Measurements from ENCODE around the gene ATP10A.

DNA sequence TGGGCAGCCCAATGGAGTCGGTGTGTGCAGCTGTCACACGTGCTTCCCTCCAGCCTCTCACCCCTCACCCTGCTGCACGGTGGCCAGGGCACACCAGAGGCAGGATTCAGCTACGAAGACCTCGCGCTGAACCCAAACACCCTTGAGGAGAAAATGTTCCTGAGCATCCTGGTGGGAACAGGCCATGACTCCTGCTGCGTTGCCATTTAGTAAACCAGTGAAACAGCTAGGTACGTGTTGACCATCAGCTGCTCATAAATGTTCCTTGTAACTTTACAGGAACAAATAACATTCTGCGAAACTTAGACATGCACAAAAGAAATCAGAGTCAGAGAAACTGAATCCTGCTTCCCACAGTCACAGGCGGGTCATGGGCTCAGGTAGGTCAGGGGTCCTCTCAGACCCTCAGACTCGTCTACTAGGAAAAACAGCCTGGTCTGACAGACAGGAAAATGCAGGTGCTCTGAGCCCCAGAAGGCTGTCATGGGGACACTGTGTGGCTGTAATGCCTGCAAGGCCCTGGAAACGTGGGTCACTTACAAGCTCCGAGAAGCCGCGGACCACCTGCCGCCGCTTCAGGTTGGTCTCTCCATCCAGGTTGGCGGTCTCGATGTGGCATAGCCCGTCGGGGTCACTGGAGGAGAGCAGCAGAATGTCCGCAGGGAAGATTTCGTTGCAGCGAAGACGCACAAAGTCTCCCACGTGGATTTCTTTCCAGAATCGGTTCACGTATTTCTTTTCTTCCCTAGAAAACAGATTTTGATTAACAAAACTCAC, 82.5 kb downstream of the ATP10A start:
- no peak for TF ChIP-seq POLR2A (IDR thresholded peaks at IDR 0.05)
- TF ChIP-seq, protein P1, sequence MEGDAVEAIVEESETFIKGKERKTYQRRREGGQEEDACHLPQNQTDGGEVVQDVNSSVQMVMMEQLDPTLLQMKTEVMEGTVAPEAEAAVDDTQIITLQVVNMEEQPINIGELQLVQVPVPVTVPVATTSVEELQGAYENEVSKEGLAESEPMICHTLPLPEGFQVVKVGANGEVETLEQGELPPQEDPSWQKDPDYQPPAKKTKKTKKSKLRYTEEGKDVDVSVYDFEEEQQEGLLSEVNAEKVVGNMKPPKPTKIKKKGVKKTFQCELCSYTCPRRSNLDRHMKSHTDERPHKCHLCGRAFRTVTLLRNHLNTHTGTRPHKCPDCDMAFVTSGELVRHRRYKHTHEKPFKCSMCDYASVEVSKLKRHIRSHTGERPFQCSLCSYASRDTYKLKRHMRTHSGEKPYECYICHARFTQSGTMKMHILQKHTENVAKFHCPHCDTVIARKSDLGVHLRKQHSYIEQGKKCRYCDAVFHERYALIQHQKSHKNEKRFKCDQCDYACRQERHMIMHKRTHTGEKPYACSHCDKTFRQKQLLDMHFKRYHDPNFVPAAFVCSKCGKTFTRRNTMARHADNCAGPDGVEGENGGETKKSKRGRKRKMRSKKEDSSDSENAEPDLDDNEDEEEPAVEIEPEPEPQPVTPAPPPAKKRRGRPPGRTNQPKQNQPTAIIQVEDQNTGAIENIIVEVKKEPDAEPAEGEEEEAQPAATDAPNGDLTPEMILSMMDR (IDR thresholded peaks at IDR 0.05), result no peak
- no peak for TF ChIP-seq EP300 (IDR thresholded peaks at IDR 0.05)

All from ovary (tissue), 3 donors.